Panc1 (cell line): ENCODE results near the gene EMID1. TPM values are rescaled to one million over a fixed set of nuclear protein-coding genes. Genes with fewer than 3 reads are reported as not detected.

Experiments
- ATAC-seq: fragments of 200-7000 bp; cut with Tn5 transposase; 2 replicates; pipeline ENCODE4 v1.9.1; 2020; ENCODE audit warnings: mild to moderate bottlenecking, moderate library complexity
- BruUV-seq: library from RNA; stranded (reverse); fragments of 400-500 nt; replicated peaks from 2 replicates; lab custom pipeline; 2021; lab: Mats Ljungman, UMichigan
- CTCF ChIA-PET: fragments of 300-600 bp; sonication (Branson Sonifier 250); formaldehyde crosslinking; loops from one replicate; lab custom pipeline; 2022; ENCODE audit warnings: antibody characterized with exemption; lab: Charles Lee
- POLR2A ChIA-PET: fragments of 300-600 bp; sonication (Branson Sonifier 250); formaldehyde crosslinking; loops from one replicate; lab custom pipeline; 2022; ENCODE audit warnings: antibody characterized with exemption; lab: Charles Lee
- DNase-seq: peaks from one replicate; pipeline ENCODE4 v3.0.0-alpha.2; 2010; ENCODE audit warnings: low read depth, low spot score
- H3K27ac ChIP-seq: 2 replicates; pipeline ENCODE4 v1.5.1; 2011; ENCODE audit warnings: mild to moderate bottlenecking, low read length, inconsistent platforms
- H3K27me3 ChIP-seq: fragments of 200-500 bp; sonication (Bioruptor generic); 2 replicates; pipeline ENCODE4 v1.6.0; 2014; ENCODE audit warnings: low read length, inconsistent platforms; ENCODE audit not compliant: control insufficient read depth, insufficient read depth
- H3K36me3 ChIP-seq: fragments of 200-500 bp; sonication (Bioruptor generic); 2 replicates; pipeline ENCODE4 v1.5.1; 2014; ENCODE audit warnings: inconsistent platforms, mild to moderate bottlenecking, low read length, moderate library complexity; ENCODE audit not compliant: control insufficient read depth, insufficient read depth
- H3K4me1 ChIP-seq: 2 replicates; pipeline ENCODE4 v1.5.1; 2011; ENCODE audit warnings: inconsistent platforms, mild to moderate bottlenecking, low read length, moderate library complexity; ENCODE audit not compliant: control insufficient read depth, insufficient read depth
- H3K4me3 ChIP-seq, 2 experiments: 2 replicates each; pipeline ENCODE4 v1.5.1; 2011 to 2012; ENCODE audit warnings: low read depth in 2 of 2, low read length in 2 of 2, mild to moderate bottlenecking in 2 of 2, inconsistent platforms in 1 of 2, moderate library complexity in 1 of 2
- H3K9me3 ChIP-seq: fragments of 200-500 bp; sonication (Bioruptor generic); 2 replicates; pipeline ENCODE4 v1.5.1; 2014; ENCODE audit warnings: low read depth, mild to moderate bottlenecking, inconsistent platforms, low read length, moderate library complexity; ENCODE audit not compliant: control insufficient read depth, insufficient read depth
- POLR2AphosphoS5 ChIP-seq: IDR thresholded peaks from 2 replicates; pipeline ENCODE4 v1.6.1; 2012; ENCODE audit warnings: mild to moderate bottlenecking, low read depth, low read length, moderate library complexity
- REST ChIP-seq, 2 experiments: IDR thresholded peaks; 2 replicates each; pipeline ENCODE4 v1.6.1; 2011 to 2012; ENCODE audit warnings: low read depth in 2 of 2, control low read depth in 1 of 2, low read length in 1 of 2, mild to moderate bottlenecking in 1 of 2, moderate library complexity in 1 of 2; ENCODE audit not compliant: insufficient read depth in 1 of 2
- SIN3A ChIP-seq: IDR thresholded peaks from 2 replicates; pipeline ENCODE4 v1.6.1; 2012; ENCODE audit warnings: low read depth, mild to moderate bottlenecking, low read length, moderate library complexity, borderline replicate concordance; ENCODE audit not compliant: insufficient read depth
- TCF7L2 ChIP-seq: IDR thresholded peaks from 2 replicates; pipeline ENCODE4 v1.6.1; 2011; ENCODE audit warnings: mild to moderate bottlenecking, low read depth, low read length, inconsistent platforms
- in situ Hi-C: cut with HindIII; loops from 2 replicates; pipeline ENCODE4 v1.10.0; 2016; ENCODE audit warnings: low sequenced_read_pairs, low pct_unique_long_range_greater_than_20kb
- intact Hi-C: fragments of 100-400 bp; cut with micrococcal nuclease; formaldehyde crosslinking; loops from one replicate; pipeline ENCODE4 v1.10.0; 2022; ENCODE audit not compliant: unreplicated experiment
- total RNA-seq: library from RNA; stranded (reverse); gene quantifications from one replicate; pipeline ENCODE4 v1.2.1, GENCODE V29; 2021; ENCODE audit not compliant: unreplicated experiment
- TF ChIP-seq, protein P1 (sequence below): fragments of 450-650 bp; IDR thresholded peaks from 2 replicates; pipeline ENCODE4 v1.5.1; 2017; ENCODE audit warnings: mild to moderate bottlenecking

EMID1 gene
- total RNA-seq, 1 experiment from 2014 or later = 1.1 TPM

DNA sequence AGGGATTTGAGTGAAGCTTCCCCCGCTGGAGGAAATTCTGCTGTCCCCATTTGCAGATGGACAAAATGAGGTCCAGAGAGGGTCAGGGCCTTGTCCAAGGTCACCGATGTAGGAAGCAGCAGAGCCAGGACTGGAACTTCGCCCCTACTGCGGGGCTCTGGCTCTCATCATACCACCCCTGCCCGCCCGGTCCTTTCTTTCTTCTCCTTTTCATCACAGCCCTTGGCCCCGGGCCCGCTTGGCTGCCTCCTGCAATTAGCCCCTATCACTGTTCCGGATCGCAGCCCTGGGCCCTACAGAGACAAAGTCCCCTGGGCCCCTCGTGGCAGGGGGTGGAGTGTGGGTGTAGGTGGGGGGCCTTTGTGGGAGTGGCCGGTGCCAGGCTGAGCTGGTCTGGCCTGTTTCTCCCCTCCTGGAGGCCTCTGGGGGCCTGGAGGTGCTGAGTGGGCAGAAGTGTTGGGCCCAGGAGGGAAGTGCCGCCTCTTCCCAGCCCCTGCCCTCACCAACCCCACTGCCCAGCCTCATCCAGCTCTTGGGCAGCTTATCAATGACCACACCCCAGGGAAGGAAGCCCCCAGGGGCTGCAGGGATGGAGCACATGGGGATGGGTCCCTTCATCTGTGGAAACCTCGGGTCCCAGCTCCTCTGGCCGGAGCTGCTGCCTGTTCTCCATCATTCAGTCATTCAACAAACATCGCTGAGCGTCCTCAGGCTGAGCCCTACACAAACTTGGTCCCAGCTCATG lies 3.4 kb downstream of the EMID1 start:
- in situ Hi-C loops = no loop called here
- intact Hi-C loops = no loop called here
- Histone ChIP-seq H3K36me3 (no peaks in the 10 kb centered on the region), H3K27me3 (no peaks in the 10 kb centered on the region; the same call in 1 of the 2 replicates), H3K9me3 (no peaks in the 10 kb centered on the region), H3K27ac (no peak overlapping the region), H3K4me3 (no peak overlapping the region), H3K4me1 (peaks cover 3% of the 10 kb centered on the region; the same call in 1 of the 2 replicates)
- no peak for ATAC-seq
- ChIA-PET POLR2A (no interaction called here), CTCF (no interaction called here)
- BruUV-seq = no TSS peak
- DNase-seq = no peak
- TF ChIP-seq REST (IDR thresholded peaks at IDR 0.05; ENCODE audit: insufficient read depth in 1 of 2, low read depth in 2 of 2, low read length in 1 of 2) (no peak), SIN3A (no peak), POLR2AphosphoS5 (no peak), TCF7L2 (no peak)
- TF ChIP-seq, protein P1, sequence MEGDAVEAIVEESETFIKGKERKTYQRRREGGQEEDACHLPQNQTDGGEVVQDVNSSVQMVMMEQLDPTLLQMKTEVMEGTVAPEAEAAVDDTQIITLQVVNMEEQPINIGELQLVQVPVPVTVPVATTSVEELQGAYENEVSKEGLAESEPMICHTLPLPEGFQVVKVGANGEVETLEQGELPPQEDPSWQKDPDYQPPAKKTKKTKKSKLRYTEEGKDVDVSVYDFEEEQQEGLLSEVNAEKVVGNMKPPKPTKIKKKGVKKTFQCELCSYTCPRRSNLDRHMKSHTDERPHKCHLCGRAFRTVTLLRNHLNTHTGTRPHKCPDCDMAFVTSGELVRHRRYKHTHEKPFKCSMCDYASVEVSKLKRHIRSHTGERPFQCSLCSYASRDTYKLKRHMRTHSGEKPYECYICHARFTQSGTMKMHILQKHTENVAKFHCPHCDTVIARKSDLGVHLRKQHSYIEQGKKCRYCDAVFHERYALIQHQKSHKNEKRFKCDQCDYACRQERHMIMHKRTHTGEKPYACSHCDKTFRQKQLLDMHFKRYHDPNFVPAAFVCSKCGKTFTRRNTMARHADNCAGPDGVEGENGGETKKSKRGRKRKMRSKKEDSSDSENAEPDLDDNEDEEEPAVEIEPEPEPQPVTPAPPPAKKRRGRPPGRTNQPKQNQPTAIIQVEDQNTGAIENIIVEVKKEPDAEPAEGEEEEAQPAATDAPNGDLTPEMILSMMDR = no peak

- H3K9me3 ChIP-seq = no peaks in the 10 kb centered on the region
- POLR2A ChIA-PET = no interaction called here
- BruUV-seq = no TSS peak
- no peaks in the 10 kb centered on the region for H3K36me3 ChIP-seq
- peaks cover 3% of the 10 kb centered on the region; the same call in 1 of the 2 replicates for H3K4me1 ChIP-seq
- ATAC-seq = no peak
- TF ChIP-seq TCF7L2 = no peak
- no peak for TF ChIP-seq REST (IDR thresholded peaks at IDR 0.05; ENCODE audit: insufficient read depth in 1 of 2, low read depth in 2 of 2, low read length in 1 of 2)
- TF ChIP-seq, protein P1 = no peak
- no peak for TF ChIP-seq POLR2AphosphoS5
- no peak for TF ChIP-seq SIN3A
- no peak for DNase-seq
- H3K27ac ChIP-seq = no peak overlapping the region
- CTCF ChIA-PET = no interaction called here
- in situ Hi-C loops = no loop called here
- intact Hi-C loops = no loop called here
- no peak overlapping the region for H3K4me3 ChIP-seq
- H3K27me3 ChIP-seq = no peaks in the 10 kb centered on the region; the same call in 1 of the 2 replicates
Observed at GRCh38 chr22:29209624-29209929, 3.9 kb downstream of the EMID1 start.
